Lower lobe of right lung (tissue), 2 donors: ENCODE data around the gene TRAPPC12. TPM values are rescaled to one million over a fixed set of nuclear protein-coding genes. Genes with fewer than 3 reads are reported as not detected.
"Not testable (repeated sequence)": the region's sequence is repeated elsewhere in the genome, so short reads cannot be mapped to it uniquely, and the experiment has no call there.

Source experiments
- ATAC-seq, 2 donors: fragments of 200-7000 bp; cut with Tn5 transposase; one replicate each; pipeline ENCODE4 v1.9.1; 2020 to 2022; ENCODE audit warnings: mild to moderate bottlenecking in 2 of 2, moderate library complexity in 2 of 2
- DNase-seq: peaks from one replicate; pipeline ENCODE4 v3.0.0-alpha.2; 2020
- H3K27ac ChIP-seq: fragments of 200-600 bp; one replicate; pipeline ENCODE4 v1.8.0; 2022
- H3K27me3 ChIP-seq: fragments of 200-600 bp; one replicate; pipeline ENCODE4 v1.8.0; 2022; ENCODE audit warnings: low read depth
- H3K36me3 ChIP-seq: fragments of 200-600 bp; one replicate; pipeline ENCODE4 v1.8.0; 2022; ENCODE audit warnings: mild to moderate bottlenecking
- H3K4me1 ChIP-seq: fragments of 200-600 bp; one replicate; pipeline ENCODE4 v1.8.0; 2022
- H3K4me3 ChIP-seq: fragments of 200-600 bp; one replicate; pipeline ENCODE4 v1.8.0; 2022; ENCODE audit warnings: mild to moderate bottlenecking
- H3K9me3 ChIP-seq: fragments of 200-600 bp; one replicate; pipeline ENCODE4 v1.8.0; 2022
- intact Hi-C: fragments of 100-400 bp; cut with DNase I; formaldehyde crosslinking; loops from one replicate; pipeline ENCODE4 v1.11.0; 2022
- total RNA-seq: library from RNA; stranded (reverse); fragmentation: NEBNext Ultra II Directional; extraction: Animal tissue kit (Norgen Biotek cat#: 25700); gene quantifications from one replicate; pipeline ENCODE4 v1.2.1, GENCODE V29; 2021
- TF ChIP-seq, protein P1 (sequence below): fragments of 200-600 bp; IDR thresholded peaks from one replicate; pipeline ENCODE4 v1.8.0; 2022; ENCODE audit warnings: antibody characterized with exemption, mild to moderate bottlenecking
- donor health status: DM: no; HTN: yes; CAD: no; lungs with severe emphysema.

Gene TRAPPC12
- total RNA-seq, 1 donor from 2014 or later: 93.8 TPM

GRCh38 chr2:3489764-3490115 is 110.2 kb downstream of the TRAPPC12 start:
- Histone ChIP-seq H3K4me1 (no peaks in the 10 kb centered on the region), H3K36me3 (peaks cover 3% of the 10 kb centered on the region), H3K27me3 (no peaks in the 10 kb centered on the region), H3K4me3 (no peak overlapping the region), H3K9me3 (no peaks in the 10 kb centered on the region), H3K27ac (no peak overlapping the region)
- TF ChIP-seq, protein P1, sequence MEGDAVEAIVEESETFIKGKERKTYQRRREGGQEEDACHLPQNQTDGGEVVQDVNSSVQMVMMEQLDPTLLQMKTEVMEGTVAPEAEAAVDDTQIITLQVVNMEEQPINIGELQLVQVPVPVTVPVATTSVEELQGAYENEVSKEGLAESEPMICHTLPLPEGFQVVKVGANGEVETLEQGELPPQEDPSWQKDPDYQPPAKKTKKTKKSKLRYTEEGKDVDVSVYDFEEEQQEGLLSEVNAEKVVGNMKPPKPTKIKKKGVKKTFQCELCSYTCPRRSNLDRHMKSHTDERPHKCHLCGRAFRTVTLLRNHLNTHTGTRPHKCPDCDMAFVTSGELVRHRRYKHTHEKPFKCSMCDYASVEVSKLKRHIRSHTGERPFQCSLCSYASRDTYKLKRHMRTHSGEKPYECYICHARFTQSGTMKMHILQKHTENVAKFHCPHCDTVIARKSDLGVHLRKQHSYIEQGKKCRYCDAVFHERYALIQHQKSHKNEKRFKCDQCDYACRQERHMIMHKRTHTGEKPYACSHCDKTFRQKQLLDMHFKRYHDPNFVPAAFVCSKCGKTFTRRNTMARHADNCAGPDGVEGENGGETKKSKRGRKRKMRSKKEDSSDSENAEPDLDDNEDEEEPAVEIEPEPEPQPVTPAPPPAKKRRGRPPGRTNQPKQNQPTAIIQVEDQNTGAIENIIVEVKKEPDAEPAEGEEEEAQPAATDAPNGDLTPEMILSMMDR: no peak
- DNase-seq: peak; percentile 37
- intact Hi-C loops: no loop called here
- ATAC-seq: no peak

- ATAC-seq (no peak), DNase-seq (peak; percentile 40)
- Histone ChIP-seq H3K9me3 (no peaks in the 10 kb centered on the region), H3K4me1 (no peaks in the 10 kb centered on the region), H3K27me3 (no peaks in the 10 kb centered on the region), H3K4me3 (no peak overlapping the region), H3K27ac (no peak overlapping the region), H3K36me3 (peaks cover 9% of the 10 kb centered on the region)
- intact Hi-C loops: no loop called here
- TF ChIP-seq, protein P1: no peak
These were observed 111.0 kb downstream of the TRAPPC12 start for GRCh38 chr2:3490191-3491170.

- TF ChIP-seq, protein P1: no peak
- H3K27ac ChIP-seq: no peak overlapping the region
- H3K36me3 ChIP-seq: peaks cover 14% of the 10 kb centered on the region
- DNase-seq: peak; percentile 10
- intact Hi-C loops: no loop called here
- H3K27me3 ChIP-seq: no peaks in the 10 kb centered on the region
- H3K4me3 ChIP-seq: no peak overlapping the region
- ATAC-seq: no peak
- H3K4me1 ChIP-seq: no peaks in the 10 kb centered on the region
- no peaks in the 10 kb centered on the region for H3K9me3 ChIP-seq
These were observed 111.8 kb downstream of the TRAPPC12 start for GRCh38 chr2:3491306-3491705.

DNA sequence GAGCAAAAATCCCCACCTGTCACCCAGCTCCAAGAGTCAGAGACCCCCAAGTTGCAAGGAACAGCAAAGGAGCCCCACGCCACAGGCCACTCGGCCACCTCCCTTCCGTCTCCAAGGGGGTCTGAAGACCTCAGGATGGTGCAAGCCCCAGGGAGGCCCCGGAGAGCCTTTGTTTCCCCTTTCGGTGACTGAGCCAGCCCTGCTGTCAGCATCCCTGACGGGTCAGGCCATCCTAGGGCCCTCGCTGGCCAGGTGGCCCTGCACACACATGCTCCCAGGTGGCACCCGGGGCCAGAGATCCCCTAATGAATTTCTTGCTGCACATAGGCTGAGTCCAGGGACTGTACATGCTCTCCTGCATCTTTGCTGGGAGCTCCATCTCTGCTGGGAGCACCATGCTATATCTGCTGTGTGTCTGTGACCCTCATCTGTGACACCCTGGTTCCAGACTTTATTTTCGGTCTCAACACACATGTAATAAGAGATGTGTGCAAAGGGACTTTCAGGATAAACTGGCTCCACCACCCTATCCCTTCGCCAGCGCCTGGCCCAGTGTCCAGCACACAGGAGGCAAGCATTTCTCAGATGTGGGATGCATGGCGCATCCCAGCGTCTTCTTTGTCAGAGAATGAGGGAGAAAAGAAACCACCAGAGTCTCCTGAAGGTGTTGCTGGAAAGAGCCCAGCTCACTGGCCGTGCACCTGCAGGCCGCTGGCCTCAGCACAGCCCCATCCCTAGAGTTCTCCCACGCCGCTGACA is 112.4 kb downstream of the TRAPPC12 start:
- ATAC-seq: no peak
- H3K36me3 ChIP-seq: peaks cover 19% of the 10 kb centered on the region
- H3K4me3 ChIP-seq: no peak overlapping the region
- no peaks in the 10 kb centered on the region for H3K27me3 ChIP-seq
- H3K27ac ChIP-seq: no peak overlapping the region
- no peaks in the 10 kb centered on the region for H3K4me1 ChIP-seq
- peak; percentile 35 for DNase-seq
- intact Hi-C loops: no loop called here
- TF ChIP-seq, protein P1: no peak
- H3K9me3 ChIP-seq: no peaks in the 10 kb centered on the region

GRCh38 chr2:3492475-3492787 is 112.9 kb downstream of the TRAPPC12 start:
- H3K4me1 ChIP-seq, intact Hi-C loops, ATAC-seq, H3K27me3 ChIP-seq, H3K9me3 ChIP-seq, H3K27ac ChIP-seq, H3K4me3 ChIP-seq: not testable (repeated sequence)
- peak; percentile 2 for DNase-seq
- H3K36me3 ChIP-seq: peaks cover 25% of the 10 kb centered on the region
